Neural crest cell (in vitro differentiated cells): ENCODE results near the gene PRPF18. TPM values are rescaled to one million over a fixed set of nuclear protein-coding genes. Genes with fewer than 3 reads are reported as not detected.

ENCODE experiments used
- DNase-seq: peaks from one replicate; pipeline ENCODE4 v3.0.0; 2021; ENCODE audit warnings: low read depth, mixed read lengths, low spot score
- H3K27ac Mint-ChIP-seq: one replicate; pipeline ENCODE4 v1.8.0; 2021; ENCODE audit warnings: mild to moderate bottlenecking, mixed read lengths; ENCODE audit not compliant: unreplicated experiment
- H3K27me3 Mint-ChIP-seq: 2 replicates; pipeline ENCODE4 v1.8.0; 2021; ENCODE audit warnings: low read depth, mild to moderate bottlenecking, mixed read lengths
- H3K36me3 Mint-ChIP-seq: 2 replicates; pipeline ENCODE4 v1.8.0; 2021; ENCODE audit warnings: low read depth, mild to moderate bottlenecking, mixed read lengths
- H3K4me1 Mint-ChIP-seq: 2 replicates; pipeline ENCODE4 v1.8.0; 2021; ENCODE audit warnings: mixed read lengths
- H3K4me3 Mint-ChIP-seq: one replicate; pipeline ENCODE4 v1.8.0; 2021; ENCODE audit warnings: mild to moderate bottlenecking, mixed read lengths
- H3K9me3 Mint-ChIP-seq: 2 replicates; pipeline ENCODE4 v1.8.0; 2021; ENCODE audit warnings: mixed read lengths
- CTCF ChIP-seq: fragments of 200-600 bp; sonication (generic); conservative IDR thresholded peaks from 2 replicates; pipeline ENCODE4 v1.5.0; 2021; ENCODE audit warnings: antibody characterized with exemption, mild to moderate bottlenecking
- total RNA-seq: library from RNA; stranded (reverse); gene quantifications from 2 replicates; pipeline ENCODE4 v1.2.1, GENCODE V29; 2021

Gene PRPF18
- total RNA-seq, 1 donor from 2014 or later, result 14.6 TPM

GRCh38 chr10:13589316-13589715 is 2.6 kb downstream of the PRPF18 start:
- Mint-ChIP-seq H3K4me3 (peak overlapping the region; percentile 13), H3K9me3 (no peaks in the 10 kb centered on the region), H3K27ac (no peak overlapping the region), H3K36me3 (no peaks in the 10 kb centered on the region), H3K4me1 (peaks cover 24% of the 10 kb centered on the region), H3K27me3 (peaks cover 14% of the 10 kb centered on the region)
- TF ChIP-seq CTCF, result no peak
- DNase-seq, result no peak

- Mint-ChIP-seq H3K27ac (no peak overlapping the region), H3K4me3 (no peak overlapping the region), H3K36me3 (no peaks in the 10 kb centered on the region), H3K4me1 (peaks cover 24% of the 10 kb centered on the region), H3K27me3 (peaks cover 5% of the 10 kb centered on the region), H3K9me3 (no peaks in the 10 kb centered on the region)
- no peak for DNase-seq
- no peak for TF ChIP-seq CTCF
Observed at GRCh38 chr10:13590886-13591285, 4.1 kb downstream of the PRPF18 start.

GRCh38 chr10:13592306-13592705 is 5.5 kb downstream of the PRPF18 start:
- H3K36me3 Mint-ChIP-seq, result no peaks in the 10 kb centered on the region
- no peaks in the 10 kb centered on the region for H3K27me3 Mint-ChIP-seq
- peaks cover 13% of the 10 kb centered on the region for H3K4me1 Mint-ChIP-seq

GRCh38 chr10:13593535-13593934 is 6.8 kb downstream of the PRPF18 start:
- TF ChIP-seq CTCF, result no peak
- Mint-ChIP-seq H3K27me3 (no peaks in the 10 kb centered on the region), H3K36me3 (no peaks in the 10 kb centered on the region), H3K4me3 (no peak overlapping the region), H3K27ac (no peak overlapping the region), H3K9me3 (no peaks in the 10 kb centered on the region), H3K4me1 (peaks cover 4% of the 10 kb centered on the region)
- no peak for DNase-seq

More at GRCh38 chr10:13592306-13592705, 5.5 kb downstream of the PRPF18 start:
- H3K4me3 Mint-ChIP-seq, result no peak overlapping the region
- H3K27ac Mint-ChIP-seq, result no peak overlapping the region
- DNase-seq, result no peak
- H3K9me3 Mint-ChIP-seq, result no peaks in the 10 kb centered on the region
- TF ChIP-seq CTCF, result no peak

- Mint-ChIP-seq H3K4me3 (no peak overlapping the region), H3K27ac (no peak overlapping the region), H3K27me3 (no peaks in the 10 kb centered on the region), H3K36me3 (no peaks in the 10 kb centered on the region), H3K9me3 (no peaks in the 10 kb centered on the region), H3K4me1 (no peaks in the 10 kb centered on the region)
- TF ChIP-seq CTCF, result no peak
- no peak for DNase-seq
Observed at GRCh38 chr10:13594641-13595040, 7.9 kb downstream of the PRPF18 start.

GRCh38 chr10:13597909-13598308 is 11.1 kb downstream of the PRPF18 start:
- Mint-ChIP-seq H3K27me3 (no peaks in the 10 kb centered on the region), H3K27ac (no peak overlapping the region), H3K9me3 (no peaks in the 10 kb centered on the region), H3K4me1 (no peaks in the 10 kb centered on the region), H3K4me3 (no peak overlapping the region), H3K36me3 (peaks cover 2% of the 10 kb centered on the region)
- no peak for TF ChIP-seq CTCF
- DNase-seq, result no peak
